Coronary artery (tissue), 2 donors: ENCODE measurements around the gene EFNB1.
"Not testable (repeated sequence)": the region's sequence is repeated elsewhere in the genome, so short reads cannot be mapped to it uniquely, and the experiment has no call there.

Experiments used
- DNase-seq: peaks from one replicate; pipeline ENCODE4 v3.0.0-alpha.2; 2017; ENCODE audit warnings: low spot score
- H3K27ac ChIP-seq, 2 donors: fragments of 200-600 bp; sonication (generic); one replicate each; pipeline ENCODE4 v1.5.1; 2016 to 2019
- H3K4me3 ChIP-seq: fragments of 200-600 bp; sonication (generic); 2 replicates; pipeline ENCODE4 v1.5.1; 2016; ENCODE audit warnings: mild to moderate bottlenecking, moderate library complexity
- CTCF ChIP-seq: fragments of 200-600 bp; sonication (generic); IDR thresholded peaks from one replicate; pipeline ENCODE4 v1.5.1; 2019; ENCODE audit warnings: antibody characterized with exemption

Gene EFNB1

DNA sequence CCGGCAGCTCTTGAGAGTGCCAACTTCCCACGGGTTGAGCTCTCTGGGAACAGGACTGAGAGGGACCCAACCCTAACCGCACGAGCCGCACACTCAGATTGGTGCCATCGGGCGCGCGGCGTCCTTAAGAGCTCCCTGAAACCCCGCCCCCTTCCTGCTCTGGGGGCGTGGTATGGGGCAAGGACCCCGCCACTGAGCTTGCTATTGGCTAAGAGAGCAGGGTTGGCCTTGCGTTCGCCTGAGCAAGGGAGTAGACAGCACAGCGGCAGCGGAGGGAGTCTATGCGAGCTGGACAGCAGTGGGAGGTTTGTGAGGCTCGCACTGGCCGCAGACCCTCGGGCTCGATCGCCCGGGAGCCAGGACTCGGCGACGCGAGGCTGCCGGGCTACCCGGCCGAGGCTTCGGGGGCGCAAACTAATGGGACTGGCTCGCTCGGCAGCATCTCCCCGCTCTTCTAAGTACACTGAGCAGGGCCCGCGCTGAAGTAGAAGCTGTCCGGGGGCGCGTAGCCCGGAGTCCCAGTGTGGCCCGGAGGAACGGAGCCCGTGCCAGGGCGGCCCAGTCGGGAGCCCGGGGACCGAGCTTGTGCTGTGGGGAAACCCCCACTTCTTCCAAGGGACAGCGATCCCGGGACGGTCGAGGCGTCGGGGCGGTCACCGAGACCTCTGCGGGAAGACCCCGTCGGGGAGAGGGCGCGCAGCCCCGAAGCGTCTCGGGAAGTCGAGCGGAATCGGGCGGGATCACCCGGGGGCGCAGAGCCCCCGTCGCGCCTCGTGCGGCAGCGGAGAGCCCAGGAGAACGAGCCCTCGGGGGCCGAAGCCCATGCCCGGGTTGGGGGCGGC lies at the start of gene EFNB1:
EFNB1 (plus strand) TSS at position 282 of the 842 bp plus-strand sequence. CDS start 756 bp downstream, outside the sequence.
- TF ChIP-seq CTCF, result no peak
- peak; percentile 95 for DNase-seq
- peak within 1 kb of the TSS; percentile 67 to 85 for H3K27ac ChIP-seq
- H3K4me3 ChIP-seq, result peak within 1 kb of the TSS; percentile 71

DNA sequence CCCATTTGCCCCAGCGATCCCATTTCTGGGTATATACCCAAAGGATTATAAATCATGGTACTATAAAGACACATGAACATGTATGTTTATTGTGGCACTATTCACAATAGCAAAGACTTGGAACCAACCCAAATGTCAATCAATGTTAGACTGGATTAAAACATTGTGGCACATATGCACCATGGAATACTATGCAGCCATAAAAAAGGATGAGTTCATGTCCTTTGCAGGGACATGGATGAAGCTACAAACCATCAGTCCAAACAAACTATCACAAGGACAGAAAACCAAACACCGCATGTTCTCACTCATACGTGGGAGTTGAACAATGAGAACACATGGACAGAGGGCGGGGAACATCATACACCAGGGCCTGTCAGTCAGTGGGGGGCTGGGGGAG lies 47.5 kb upstream of the EFNB1 start:
- H3K4me3 ChIP-seq, DNase-seq: not testable (repeated sequence)

DNA sequence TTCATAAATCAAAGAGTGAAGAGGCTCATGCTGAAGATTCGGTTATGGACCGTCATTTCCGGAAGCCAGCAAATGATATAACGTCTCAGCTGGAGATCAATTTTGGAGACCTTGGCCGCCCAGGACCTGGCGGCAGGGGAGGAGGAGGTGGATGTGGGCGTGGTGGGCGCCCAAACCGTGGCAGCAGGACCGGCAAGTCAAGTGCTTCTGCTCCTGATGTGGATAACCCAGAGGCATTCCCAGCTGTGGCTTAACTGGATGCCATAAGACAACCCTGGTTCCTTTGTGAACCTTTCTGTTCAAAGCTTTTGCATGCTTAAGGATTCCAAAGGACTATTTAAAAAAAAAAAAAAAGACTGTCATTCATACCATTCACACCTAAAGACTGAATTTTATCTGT lies 44.0 kb upstream of the EFNB1 start:
- no peak for DNase-seq
- TF ChIP-seq CTCF, result no peak
- no peak overlapping the region for H3K4me3 ChIP-seq
- no peak overlapping the region for H3K27ac ChIP-seq

More for the DNA sequence above, 47.5 kb upstream of the EFNB1 start:
- not testable (repeated sequence) for H3K27ac ChIP-seq

GRCh38 chrX:68786581-68786980 lies 42.2 kb upstream of the EFNB1 start:
- not testable (repeated sequence) for H3K27ac ChIP-seq, DNase-seq

DNA sequence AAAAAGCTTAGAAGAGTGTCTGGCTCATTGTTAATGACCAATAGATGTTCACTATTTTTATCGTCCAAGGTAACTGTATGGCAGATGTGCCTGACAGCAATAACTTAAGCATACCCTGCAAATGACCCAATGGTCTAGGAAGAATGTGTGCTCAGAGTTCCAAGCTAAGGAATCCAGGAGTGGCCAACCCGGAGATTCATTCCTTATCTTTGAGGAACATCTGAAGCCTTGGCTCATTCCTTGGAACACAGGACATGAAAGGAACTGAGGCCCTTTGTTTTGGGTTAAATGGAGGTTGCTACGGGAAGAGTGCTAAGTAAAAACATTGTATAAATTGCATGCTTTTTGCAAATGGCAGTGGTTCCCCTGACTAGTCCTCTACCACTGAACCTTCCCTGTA lies 38.9 kb upstream of the EFNB1 start:
- no peak overlapping the region for H3K27ac ChIP-seq
- no peak for TF ChIP-seq CTCF

More at GRCh38 chrX:68786581-68786980, 42.2 kb upstream of the EFNB1 start:
- H3K4me3 ChIP-seq, result not testable (repeated sequence)

DNA sequence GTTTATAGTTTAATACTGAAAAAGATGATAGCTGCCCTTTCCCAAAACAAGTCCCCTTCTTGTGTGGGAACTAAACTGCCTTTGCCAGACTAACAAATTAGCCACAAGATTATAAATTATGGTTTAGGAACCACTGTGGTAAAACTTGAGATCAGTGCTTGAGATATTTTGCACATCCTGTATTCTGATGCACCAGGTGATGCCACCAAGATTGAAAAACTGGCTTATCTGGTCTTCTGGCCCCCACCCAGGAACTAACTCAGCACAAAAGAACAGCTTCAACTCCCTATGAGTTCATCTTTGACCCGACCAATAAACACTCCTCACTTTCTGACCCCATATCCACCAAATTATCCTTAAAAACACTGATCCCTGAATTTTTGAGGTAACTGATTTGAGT lies 36.7 kb upstream of the EFNB1 start:
- TF ChIP-seq CTCF, result no peak
- no peak for DNase-seq
- no peak overlapping the region for H3K27ac ChIP-seq
- H3K4me3 ChIP-seq, result no peak overlapping the region

More for the DNA sequence above, 38.9 kb upstream of the EFNB1 start:
- H3K4me3 ChIP-seq, result no peak overlapping the region
- no peak for DNase-seq

GRCh38 chrX:68794461-68794860 lies 34.4 kb upstream of the EFNB1 start:
- DNase-seq, result no peak
- TF ChIP-seq CTCF, result no peak
- no peak overlapping the region for H3K4me3 ChIP-seq
- no peak overlapping the region for H3K27ac ChIP-seq

DNA sequence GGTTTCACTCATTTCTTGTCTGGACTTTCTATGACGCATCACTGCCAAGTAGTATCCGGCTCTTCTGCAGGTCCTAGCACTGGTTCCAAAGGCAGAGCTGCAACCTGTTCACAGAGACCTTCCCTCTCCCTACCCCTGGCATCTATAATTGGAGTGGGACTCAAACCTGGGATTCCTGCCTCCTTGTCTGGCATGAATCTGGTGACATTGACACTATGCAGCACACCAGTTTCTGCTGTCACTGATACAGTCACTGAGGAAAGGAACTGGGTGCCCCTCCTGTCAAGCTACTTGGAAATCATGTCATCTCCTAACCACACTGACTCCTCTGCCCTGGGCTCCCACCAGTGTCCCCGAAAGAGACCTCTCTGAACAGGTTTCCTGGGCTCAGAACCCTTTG lies 33.1 kb upstream of the EFNB1 start:
- DNase-seq, result no peak
- H3K4me3 ChIP-seq, result no peak overlapping the region
- H3K27ac ChIP-seq, result no peak overlapping the region
- no peak for TF ChIP-seq CTCF

DNA sequence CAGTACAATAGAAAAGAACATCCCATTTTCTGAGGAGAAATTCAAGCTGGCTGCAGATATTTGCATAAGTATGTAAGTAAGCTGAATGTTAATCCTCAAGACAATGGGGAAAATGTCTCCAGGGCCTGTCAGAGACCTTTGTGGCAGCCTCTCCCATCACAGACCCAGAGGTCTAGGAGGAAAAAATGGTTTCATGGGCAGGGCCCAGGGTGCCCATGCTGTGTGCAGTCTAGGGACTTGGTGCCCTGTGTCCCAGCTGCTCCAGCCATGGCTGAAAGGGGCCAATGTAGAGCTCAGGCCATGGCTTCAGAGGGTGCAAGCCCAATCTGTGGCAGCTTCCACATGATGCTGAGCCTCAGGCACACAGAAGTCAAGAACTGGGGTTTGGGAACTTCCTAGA lies 30.4 kb upstream of the EFNB1 start:
- not testable (repeated sequence) for DNase-seq, H3K27ac ChIP-seq, H3K4me3 ChIP-seq
